Measurements from ENCODE around the gene ZSCAN25.

The ZSCAN25 gene

DNA sequence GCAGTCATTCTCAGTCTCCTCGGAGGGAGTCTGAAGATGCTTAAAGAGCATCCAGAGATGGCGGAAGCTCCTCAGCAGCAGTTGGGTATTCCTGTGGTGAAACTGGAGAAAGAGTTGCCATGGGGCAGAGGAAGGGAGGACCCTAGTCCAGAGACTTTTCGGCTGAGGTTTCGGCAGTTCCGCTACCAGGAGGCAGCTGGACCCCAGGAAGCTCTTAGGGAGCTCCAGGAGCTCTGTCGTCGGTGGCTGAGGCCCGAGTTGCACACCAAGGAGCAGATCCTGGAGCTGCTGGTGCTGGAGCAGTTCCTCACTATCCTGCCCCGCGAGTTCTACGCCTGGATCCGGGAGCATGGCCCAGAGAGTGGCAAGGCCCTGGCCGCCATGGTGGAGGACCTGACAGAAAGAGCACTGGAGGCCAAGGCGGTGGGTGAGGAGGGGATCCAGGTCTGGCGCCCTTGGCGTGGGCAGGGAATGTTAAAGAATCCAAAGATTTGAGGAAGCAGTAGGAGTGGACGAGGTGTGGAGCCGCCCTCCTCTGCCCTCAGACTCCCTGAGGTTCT, 2.9 kb downstream of the ZSCAN25 start:
- DNase-seq (ENCODE audit: insufficient read length) (no peak), FAIRE-seq (no peak)
- TF ChIP-seq POLR2A (IDR thresholded peaks at IDR 0.05; ENCODE audit: low read depth, low read length), result no peak
- no peak for TF ChIP-seq TAF1 (IDR thresholded peaks at IDR 0.05; ENCODE audit: borderline replicate concordance, low read depth, low read length)

DNA sequence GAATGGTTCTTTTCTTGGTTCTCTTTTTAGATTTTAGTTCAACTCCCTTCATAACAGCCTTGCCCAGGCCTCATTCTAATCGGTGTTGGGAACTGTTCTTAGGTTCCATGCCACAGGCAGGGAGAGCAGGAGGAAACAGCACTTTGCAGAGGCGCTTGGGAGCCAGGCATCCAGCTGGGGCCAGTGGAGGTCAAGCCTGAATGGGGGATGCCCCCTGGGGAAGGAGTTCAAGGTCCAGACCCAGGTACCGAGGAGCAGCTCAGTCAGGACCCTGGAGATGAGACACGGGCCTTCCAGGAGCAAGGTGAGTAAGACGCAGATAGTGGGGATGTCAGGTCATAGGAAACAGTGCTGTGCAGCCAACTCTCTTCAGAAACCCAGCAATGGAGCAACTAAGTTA, 4.5 kb downstream of the ZSCAN25 start:
- no peak for TF ChIP-seq TAF1 (IDR thresholded peaks at IDR 0.05; ENCODE audit: borderline replicate concordance, low read depth, low read length)
- no peak for TF ChIP-seq POLR2A (IDR thresholded peaks at IDR 0.05; ENCODE audit: low read depth, low read length)
- TF ChIP-seq POLR2AphosphoS5 (IDR thresholded peaks at IDR 0.05; ENCODE audit: low read depth, low read length), result no peak
- FAIRE-seq, result no peak
- DNase-seq (ENCODE audit: insufficient read length), result no peak

DNA sequence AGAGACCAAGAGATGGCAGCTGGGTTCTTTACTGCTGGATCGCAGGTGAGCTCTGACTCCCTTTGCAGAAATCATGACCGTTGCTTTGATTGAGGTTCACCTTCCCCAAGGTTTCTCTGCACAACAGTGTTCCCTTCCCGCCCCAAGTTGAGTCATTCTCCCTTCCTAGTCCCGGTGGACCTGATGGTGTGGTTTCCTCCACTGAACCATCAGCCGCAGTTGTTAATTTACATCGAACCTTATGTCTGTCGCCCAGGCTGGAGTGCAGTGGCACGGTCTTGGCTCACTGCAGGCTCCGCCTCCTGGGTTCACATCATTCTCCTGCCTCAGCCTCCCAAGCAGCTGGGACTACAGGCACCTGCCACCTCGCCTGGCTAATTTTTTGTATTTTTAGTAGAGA, 5.8 kb downstream of the ZSCAN25 start:
- FAIRE-seq (no peak), DNase-seq (ENCODE audit: insufficient read length) (no peak)
- TF ChIP-seq POLR2AphosphoS5 (IDR thresholded peaks at IDR 0.05; ENCODE audit: low read depth, low read length), result no peak
- no peak for TF ChIP-seq TAF1 (IDR thresholded peaks at IDR 0.05; ENCODE audit: borderline replicate concordance, low read depth, low read length)
- no peak for TF ChIP-seq POLR2A (IDR thresholded peaks at IDR 0.05; ENCODE audit: low read depth, low read length)

DNA sequence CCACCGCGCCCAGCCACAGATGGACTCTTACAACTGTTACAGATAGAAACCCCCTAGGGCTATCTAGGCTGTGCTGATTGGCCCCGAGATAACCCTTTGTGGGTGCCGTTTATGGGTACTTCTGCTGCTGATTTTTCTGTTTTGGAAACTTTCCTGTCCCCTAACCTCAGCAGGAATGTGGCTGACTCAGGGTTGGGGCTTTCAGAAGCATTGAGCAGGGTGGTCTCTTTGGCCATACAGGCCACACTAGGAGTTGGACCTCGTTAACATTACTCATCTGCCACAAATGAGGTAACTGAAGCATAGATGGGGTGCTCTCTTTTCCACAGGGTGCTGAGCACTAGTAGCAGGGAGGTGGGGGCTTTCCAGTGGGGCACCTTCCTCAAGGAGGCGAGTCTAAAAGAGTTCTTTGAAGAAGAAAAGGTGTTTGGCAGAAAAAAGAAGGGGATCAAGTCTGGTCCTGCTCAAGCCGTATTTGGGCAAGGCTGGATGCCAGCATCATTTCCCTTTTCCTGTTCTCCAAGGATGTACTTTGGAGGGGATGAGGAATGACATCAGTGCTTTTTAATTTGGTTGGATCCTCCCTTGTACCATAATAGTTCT, 6.4 kb downstream of the ZSCAN25 start:
- no peak for TF ChIP-seq TAF1 (IDR thresholded peaks at IDR 0.05; ENCODE audit: borderline replicate concordance, low read depth, low read length)
- TF ChIP-seq POLR2AphosphoS5 (IDR thresholded peaks at IDR 0.05; ENCODE audit: low read depth, low read length), result no peak
- FAIRE-seq (no peak), DNase-seq (ENCODE audit: insufficient read length) (no peak)

DNA sequence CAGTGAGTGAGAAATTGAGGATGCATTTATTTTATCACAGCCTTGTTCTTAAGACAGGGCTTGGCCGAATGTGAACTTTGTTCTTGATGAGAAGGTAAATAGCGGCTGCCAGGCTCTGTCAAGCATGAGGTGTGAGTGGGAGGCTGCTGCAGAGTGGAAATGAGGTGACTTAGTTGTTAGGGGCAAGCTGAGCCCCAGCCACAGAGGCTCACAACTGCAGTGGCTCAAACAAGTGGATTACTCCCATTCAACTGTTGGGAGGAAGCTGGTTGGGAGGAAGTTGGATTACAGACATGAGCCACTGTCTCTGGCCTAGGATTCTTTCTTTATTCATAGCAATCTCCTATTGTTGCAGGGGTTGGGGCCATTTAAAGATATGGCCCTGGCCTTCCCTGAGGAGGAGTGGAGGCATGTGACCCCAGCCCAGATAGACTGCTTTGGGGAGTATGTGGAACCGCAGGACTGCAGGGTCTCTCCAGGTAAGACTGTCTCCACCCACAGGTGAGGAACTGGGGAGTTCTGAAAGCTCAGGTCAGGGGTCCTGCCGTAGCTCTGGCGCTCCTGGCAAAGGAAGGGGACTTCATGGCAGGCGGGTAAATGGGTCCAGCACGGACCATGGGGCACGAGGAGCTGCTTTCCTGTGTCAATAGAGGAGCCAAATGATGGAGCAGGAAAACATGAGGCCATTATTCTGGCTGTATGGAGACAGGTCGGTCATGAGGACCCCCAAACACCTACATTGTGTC, 7.1 kb downstream of the ZSCAN25 start:
- FAIRE-seq, result no peak
- no peak for DNase-seq (ENCODE audit: insufficient read length)
- TF ChIP-seq TAF1 (IDR thresholded peaks at IDR 0.05; ENCODE audit: borderline replicate concordance, low read depth, low read length) (no peak), POLR2AphosphoS5 (IDR thresholded peaks at IDR 0.05; ENCODE audit: low read depth, low read length) (no peak), POLR2A (IDR thresholded peaks at IDR 0.05; ENCODE audit: low read depth, low read length) (no peak)

- TF ChIP-seq POLR2AphosphoS5 (IDR thresholded peaks at IDR 0.05; ENCODE audit: low read depth, low read length), result no peak
- no peak for TF ChIP-seq POLR2A (IDR thresholded peaks at IDR 0.05; ENCODE audit: low read depth, low read length)
- TF ChIP-seq TAF1 (IDR thresholded peaks at IDR 0.05; ENCODE audit: borderline replicate concordance, low read depth, low read length), result no peak
- FAIRE-seq, result no peak
- DNase-seq (ENCODE audit: insufficient read length), result no peak
Observed at GRCh38 chr7:99624484-99624883, 7.7 kb downstream of the ZSCAN25 start.

DNA sequence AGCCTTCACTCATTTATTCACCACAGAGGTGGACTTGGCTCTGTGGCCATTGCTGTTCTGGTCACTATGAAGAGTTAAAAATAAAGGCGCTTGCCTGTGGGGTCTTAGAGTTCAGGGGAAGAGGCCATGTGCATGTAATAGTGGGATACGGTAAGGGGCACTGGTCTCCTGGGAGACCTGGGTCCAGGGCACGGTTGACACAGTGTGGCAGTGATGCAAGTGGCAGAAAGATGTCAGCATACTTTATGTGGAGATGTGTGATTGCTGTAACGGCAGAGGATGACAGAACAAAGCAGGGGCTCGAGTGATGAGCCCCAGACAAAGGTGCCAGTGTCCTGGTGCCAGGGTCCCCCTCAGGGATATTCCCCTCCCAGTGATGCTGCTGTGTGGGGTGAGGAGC, 8.6 kb downstream of the ZSCAN25 start:
- no peak for DNase-seq (ENCODE audit: insufficient read length)
- FAIRE-seq, result no peak
- TF ChIP-seq TAF1 (IDR thresholded peaks at IDR 0.05; ENCODE audit: borderline replicate concordance, low read depth, low read length) (no peak), POLR2AphosphoS5 (IDR thresholded peaks at IDR 0.05; ENCODE audit: low read depth, low read length) (no peak), POLR2A (IDR thresholded peaks at IDR 0.05; ENCODE audit: low read depth, low read length) (no peak)

- DNase-seq (ENCODE audit: insufficient read length) (no peak), FAIRE-seq (no peak)
- no peak for TF ChIP-seq POLR2AphosphoS5 (IDR thresholded peaks at IDR 0.05; ENCODE audit: low read depth, low read length)
- no peak for TF ChIP-seq TAF1 (IDR thresholded peaks at IDR 0.05; ENCODE audit: borderline replicate concordance, low read depth, low read length)
- TF ChIP-seq POLR2A (IDR thresholded peaks at IDR 0.05; ENCODE audit: low read depth, low read length), result no peak
Observed at GRCh38 chr7:99625961-99626360, 9.2 kb downstream of the ZSCAN25 start.

- DNase-seq (ENCODE audit: insufficient read length), result no peak
- no peak for FAIRE-seq
- TF ChIP-seq POLR2A (IDR thresholded peaks at IDR 0.05; ENCODE audit: low read depth, low read length) (no peak), TAF1 (IDR thresholded peaks at IDR 0.05; ENCODE audit: borderline replicate concordance, low read depth, low read length) (no peak), POLR2AphosphoS5 (IDR thresholded peaks at IDR 0.05; ENCODE audit: low read depth, low read length) (no peak)
Observed at GRCh38 chr7:99626661-99627060, 9.9 kb downstream of the ZSCAN25 start.

GRCh38 chr7:99627513-99627912, 10.8 kb downstream of the ZSCAN25 start:
- DNase-seq (ENCODE audit: insufficient read length), result no peak
- no peak for FAIRE-seq
- TF ChIP-seq POLR2A (IDR thresholded peaks at IDR 0.05; ENCODE audit: low read depth, low read length), result no peak
- no peak for TF ChIP-seq TAF1 (IDR thresholded peaks at IDR 0.05; ENCODE audit: borderline replicate concordance, low read depth, low read length)
- no peak for TF ChIP-seq POLR2AphosphoS5 (IDR thresholded peaks at IDR 0.05; ENCODE audit: low read depth, low read length)

GRCh38 chr7:99628471-99629465, 12.0 kb downstream of the ZSCAN25 start:
- no peak for FAIRE-seq
- no peak for DNase-seq (ENCODE audit: insufficient read length)
- no peak for TF ChIP-seq TAF1 (IDR thresholded peaks at IDR 0.05; ENCODE audit: borderline replicate concordance, low read depth, low read length)
- TF ChIP-seq POLR2AphosphoS5 (IDR thresholded peaks at IDR 0.05; ENCODE audit: low read depth, low read length), result no peak
- no peak for TF ChIP-seq POLR2A (IDR thresholded peaks at IDR 0.05; ENCODE audit: low read depth, low read length)

All from GM12892 (cell line).